ENCODE data around the gene IQCE.

The IQCE gene

GRCh38 chr7:2634267-2635145, 75.7 kb downstream of the IQCE start:
- no peak for DNase-seq (ENCODE audit: low spot score)

DNA sequence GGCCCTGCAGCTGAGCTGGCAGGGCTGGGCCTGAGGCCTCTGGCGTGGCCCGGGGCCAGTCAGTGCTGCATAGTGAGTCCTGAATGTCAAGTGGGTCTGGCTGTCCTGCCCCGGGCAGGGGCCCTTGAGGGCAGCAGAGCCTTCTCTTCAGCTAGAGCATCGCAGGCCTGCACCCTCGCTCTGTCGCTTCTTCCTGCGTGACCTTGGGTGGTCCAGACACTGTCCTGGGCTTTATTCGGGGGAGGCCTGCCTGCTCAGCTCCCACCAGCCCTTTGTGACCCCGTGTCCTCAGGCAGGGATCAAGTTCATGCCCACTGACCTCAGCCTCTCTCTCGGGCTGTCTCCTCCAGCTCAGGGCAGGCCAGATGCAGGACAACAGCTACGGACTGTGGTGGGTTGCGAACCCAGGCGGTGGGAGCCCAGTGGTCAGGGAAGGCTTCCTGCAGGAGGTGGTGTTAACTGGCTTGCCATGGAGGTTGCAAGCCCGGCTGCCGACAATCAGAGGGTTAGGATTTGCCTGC, 76.4 kb downstream of the IQCE start:
- no peak for DNase-seq (ENCODE audit: low spot score)

DNA sequence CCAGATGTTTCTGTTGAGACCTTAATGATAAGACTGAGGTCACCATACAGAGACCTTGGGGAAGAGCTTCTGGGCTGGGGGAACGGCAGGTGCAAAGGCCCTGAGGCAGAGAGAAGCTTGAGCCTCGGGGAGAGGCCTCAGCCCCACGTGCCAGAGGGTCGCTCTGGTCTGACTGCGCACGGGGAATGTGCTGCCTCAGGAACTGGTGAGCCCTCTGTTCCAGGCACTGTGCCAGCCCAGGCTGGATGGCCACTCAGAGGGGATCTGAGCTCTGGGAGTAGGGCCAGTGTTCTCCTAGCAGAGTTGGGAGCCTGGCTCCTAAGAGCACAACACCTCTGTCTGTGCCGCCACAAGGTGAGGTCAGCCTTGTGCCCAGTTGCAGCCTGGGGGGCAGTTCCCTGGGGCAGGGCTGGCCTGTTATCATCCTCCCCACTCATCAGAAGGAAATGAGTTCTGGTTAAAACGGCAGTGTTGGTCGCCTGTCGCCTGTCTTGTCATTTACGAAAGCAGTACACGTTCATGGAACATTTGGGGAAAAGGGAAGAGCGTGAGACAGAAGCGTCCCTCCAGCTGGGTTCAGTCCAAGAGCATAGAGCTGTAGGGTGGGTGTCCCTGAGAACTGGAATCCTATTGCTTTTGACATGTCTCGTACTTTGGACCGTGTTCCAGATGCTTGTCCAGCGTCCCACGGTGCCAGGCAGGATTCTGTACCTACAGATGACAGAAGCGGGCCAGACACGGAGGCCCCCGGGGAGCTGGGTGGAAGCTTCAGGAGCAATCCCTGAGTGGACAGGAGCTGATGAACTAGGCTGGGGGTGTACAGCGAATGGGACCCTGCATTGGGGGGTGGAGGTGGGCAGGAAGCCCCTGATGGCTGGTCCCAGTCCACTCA, 77.3 kb downstream of the IQCE start:
- no peak for DNase-seq (ENCODE audit: low spot score)

DNA sequence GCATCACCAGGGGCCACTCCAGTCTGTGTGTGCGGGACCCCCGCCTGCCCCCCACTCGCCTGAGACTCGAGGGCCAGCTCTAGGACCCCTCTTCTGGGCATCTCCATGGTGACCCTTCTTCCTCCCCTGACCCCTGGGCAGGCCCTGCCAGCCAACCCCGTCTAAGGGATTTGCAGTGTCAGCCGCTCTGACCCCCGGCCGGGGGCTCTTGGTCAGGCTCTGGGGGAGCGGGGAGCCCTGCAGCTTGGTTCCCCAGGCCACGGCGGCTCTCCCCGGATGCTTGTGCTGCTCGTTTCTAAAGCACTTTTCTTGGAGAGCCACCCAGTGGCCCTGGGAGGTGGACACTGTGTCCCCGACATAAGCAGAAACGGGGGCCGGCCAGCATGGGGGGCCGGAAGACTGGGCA, 78.3 kb downstream of the IQCE start:
- DNase-seq (ENCODE audit: low spot score), result no peak

- DNase-seq (ENCODE audit: low spot score), result no peak
Observed at GRCh38 chr7:2637505-2638223, 78.9 kb downstream of the IQCE start.

DNA sequence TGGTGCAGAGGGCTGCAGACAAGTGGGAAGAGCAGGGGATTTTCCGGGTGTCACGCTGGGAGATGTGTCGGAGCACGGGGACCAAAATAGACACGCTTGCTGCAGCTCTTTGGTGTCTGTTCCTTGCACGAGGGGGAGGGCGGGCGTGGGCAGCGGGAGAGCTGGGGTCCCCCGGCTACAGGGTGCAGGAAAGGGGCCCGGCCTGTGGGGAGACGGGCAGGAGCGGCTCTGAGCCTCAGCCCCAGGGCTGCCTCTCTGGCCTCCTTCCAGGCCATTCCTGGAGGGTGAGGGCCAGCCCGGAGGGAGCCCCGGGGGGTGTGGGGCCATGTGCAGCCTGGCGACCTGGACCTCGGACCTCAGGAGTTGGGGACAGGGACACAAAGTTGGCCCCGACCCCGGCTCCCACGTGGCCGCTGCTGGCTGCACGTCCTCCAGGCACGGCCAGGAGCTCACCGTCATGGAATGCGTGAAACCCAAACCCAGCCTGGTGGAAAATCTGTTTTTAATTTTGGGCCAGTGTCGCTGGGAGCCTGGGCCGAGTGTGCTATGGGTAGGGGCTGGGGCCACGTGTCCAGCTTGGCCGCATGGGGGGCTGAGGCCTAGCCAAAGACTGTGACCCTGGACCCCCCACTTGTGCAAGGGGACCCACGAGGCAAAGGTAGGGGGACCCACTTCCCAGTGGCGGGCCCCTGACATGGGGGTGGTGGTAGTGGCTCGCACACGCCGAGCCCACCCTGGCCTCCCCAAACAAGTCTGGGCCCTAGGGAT, 79.6 kb downstream of the IQCE start:
- no peak for DNase-seq (ENCODE audit: low spot score)

- DNase-seq (ENCODE audit: low spot score), result no peak
Observed at GRCh38 chr7:2639181-2639681, 80.5 kb downstream of the IQCE start.

DNA sequence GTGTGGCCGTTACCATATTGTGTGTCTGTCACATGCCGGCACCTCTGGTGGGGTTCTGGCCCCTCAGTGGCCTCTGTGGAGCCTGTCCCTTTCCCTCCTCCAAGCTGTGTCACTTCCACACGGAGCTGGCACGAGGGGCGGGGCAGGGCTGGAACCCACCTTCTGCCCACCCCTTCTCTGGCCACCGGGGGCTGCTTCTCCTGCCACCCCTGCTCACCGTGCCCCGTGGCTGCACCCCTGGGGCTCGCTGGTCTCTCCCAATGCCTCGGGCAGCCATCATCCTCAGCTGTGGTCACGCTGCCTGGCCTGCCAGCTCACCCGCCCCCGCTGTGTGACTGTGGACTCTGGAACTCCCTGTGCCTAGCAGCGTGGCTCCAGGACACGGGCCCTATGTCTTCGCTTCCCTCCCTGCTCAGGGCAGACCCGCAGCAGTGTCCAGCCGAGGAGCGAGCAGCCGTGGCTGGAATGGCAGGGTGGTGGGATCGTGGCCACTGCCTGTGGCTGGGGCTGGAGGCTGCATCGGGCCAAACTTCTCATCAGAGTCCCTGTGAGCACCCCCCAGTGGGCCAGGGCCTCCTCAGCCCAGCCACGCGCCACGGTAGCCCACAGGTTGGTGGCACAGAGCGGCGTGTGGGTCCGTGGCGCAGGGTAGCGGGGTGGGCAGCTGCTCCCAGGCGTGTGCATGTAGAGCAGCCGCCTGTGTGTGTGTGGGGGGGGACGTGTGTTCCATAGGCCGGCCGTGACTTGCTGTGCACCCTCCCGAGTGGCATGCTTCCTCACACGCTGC, 81.1 kb downstream of the IQCE start:
- DNase-seq (ENCODE audit: low spot score), result no peak

- no peak for DNase-seq (ENCODE audit: low spot score)
Observed at GRCh38 chr7:2640482-2640830, 81.7 kb downstream of the IQCE start.

DNA sequence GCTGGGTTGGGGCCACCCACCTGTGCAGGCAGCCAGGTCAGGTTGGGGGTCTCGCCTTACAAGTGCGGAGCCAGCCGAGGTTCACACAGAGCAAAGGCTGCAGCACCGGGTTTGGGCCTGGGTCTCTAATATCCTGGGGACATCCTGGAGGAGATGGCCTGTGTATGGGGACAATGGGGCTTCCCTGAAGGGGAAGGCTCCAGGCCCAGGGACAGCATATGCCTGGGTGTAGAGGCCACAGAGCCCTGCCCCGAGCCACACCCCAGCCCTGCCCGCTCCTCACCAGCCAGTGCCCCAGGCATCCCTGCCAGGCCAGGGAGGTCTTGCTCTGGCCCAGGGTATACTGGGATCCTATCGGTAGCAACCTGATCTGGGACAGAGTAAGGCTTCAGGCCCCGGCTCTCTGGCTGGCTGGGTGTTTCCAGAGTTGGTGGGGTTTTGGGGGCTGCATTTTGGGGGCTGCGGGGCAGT, 82.1 kb downstream of the IQCE start:
- DNase-seq (ENCODE audit: low spot score), result no peak

GRCh38 chr7:2641406-2642393, 82.9 kb downstream of the IQCE start:
- peak; percentile 80 for DNase-seq (ENCODE audit: low spot score)

GRCh38 chr7:2643386-2644219, 84.8 kb downstream of the IQCE start:
- DNase-seq (ENCODE audit: low spot score), result no peak

DNA sequence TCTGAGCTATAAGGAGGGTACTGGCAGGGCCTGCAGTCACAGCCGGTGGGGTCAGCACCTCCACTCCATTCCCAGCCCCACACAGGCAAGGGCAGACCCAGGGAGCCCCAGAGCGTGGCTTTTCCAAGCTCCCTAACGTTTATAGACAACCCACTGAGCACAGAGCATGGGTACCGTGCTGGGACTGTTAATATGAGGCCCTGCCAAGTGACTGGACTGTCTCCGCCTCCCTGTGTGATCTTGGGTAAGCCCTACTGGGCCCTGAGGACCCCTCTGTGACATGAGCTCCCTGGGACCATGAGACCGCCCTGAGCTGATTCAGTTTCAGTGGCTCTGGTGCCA, 85.4 kb downstream of the IQCE start:
- no peak for DNase-seq (ENCODE audit: low spot score)

DNA sequence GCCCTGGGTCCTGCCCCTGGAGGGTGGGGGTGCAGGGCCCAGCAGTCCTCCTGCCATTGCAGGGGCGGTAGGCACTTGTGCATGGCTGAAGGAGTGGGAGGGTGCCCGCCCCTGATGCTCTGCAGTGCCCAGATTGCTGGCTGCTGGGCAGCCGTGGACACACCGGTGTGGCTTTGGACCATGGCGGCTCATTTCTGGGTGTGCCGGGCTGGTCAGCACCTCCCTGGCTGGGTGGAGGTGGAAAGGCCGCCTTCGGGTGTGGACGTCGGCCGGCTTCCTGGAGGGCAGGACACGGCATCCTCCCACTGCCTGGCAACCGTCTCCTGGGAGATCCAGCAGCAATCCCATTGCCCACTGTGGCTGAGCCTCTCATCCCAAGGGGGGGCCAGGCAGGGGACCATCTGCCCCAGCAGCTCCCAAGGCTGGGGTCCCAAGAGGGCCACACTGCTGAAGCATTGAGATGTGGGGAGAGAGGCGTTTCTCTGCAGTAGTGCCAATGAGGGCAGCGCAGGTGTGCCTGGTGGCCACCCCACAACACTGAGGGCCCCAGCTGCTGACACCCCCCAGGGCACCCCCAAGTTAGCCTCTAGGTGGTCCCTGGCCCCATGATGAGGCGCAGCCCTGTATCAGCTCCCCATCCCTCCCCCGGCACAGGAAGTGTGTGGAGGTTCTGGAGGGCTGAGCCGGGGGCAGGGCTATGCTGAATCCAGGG, 85.9 kb downstream of the IQCE start:
- DNase-seq (ENCODE audit: low spot score), result no peak

DNA sequence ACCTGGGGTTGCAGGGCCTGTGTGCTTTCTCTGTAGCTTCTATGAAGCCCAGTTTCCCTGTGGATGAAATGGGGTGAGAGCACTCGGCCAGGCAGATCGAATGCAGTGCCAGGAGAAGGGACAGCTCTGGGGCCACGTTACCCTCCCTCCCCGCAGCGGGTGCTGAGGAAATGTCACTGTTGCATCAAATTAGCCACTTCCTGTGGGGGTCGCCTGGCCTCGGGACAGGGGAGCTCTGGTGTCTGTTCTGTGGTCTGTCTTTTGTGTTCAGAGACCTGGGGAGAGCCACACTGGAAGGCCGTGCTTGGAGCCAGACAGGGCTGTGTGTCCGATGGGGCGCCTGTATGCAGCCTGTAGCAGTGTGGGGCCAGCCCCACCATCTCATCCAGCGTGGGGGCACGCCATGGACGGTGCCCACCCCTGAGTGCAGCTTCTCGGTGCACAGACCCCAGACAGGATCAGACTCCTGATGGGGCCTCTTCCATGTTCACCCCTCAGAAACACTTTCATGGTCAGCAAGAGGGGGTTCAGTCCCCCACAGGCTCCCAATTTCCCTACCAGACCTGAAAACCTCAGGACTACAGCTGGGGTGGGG, 86.6 kb downstream of the IQCE start:
- no peak for DNase-seq (ENCODE audit: low spot score)

DNA sequence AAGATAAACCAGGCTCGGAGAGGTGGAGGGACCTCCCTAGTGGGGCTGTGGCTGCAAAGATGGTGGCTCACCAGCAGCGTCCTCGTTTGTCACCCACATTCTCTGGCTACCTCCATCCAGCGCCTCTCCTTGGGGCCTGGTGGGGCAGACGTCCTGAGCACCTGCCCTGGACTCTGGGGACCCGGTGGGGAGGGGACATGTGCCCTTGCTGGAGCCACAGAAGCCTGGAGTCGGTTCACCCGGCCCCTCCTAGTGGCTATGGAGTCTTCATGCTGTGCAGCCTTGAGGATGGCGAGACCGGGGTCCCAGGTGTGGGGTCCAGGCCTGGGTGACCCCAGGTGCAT, 87.5 kb downstream of the IQCE start:
- no peak for DNase-seq (ENCODE audit: low spot score)

All from putamen (tissue), 1 donor.